Measurements from ENCODE around the gene GCNA. TPM values are rescaled to one million over a fixed set of nuclear protein-coding genes. Genes with fewer than 3 reads are reported as not detected.

Gene GCNA
- polyA plus RNA-seq (0.46 to 1.2 TPM (median 1.0 TPM) in 3 replicates), polyA minus RNA-seq (0.92 to 2.2 TPM in 2 of 3 replicates, not detected in the other)
- 6.2 TPM for polyA plus RNA-seq (2011; ENCODE audit: low read depth)
- 0.14 and 0.23 TPM in 2 replicates for polyA plus RNA-seq (2011; cell fraction: cytosol; rRNA removed)
- polyA plus RNA-seq (2011; cell fraction: nucleus; rRNA removed), result 3.7 and 4.7 TPM in 2 replicates
- 0.29 and 3.1 TPM in 2 replicates for polyA plus RNA-seq (2012; ENCODE audit: low replicate concordance)
- not detected for polyA minus RNA-seq (2011; cell fraction: cytosol; rRNA and poly(A)+ RNA removed)
- 0.63 and 2.2 TPM in 2 replicates for polyA minus RNA-seq (2011; cell fraction: nucleus; rRNA and poly(A)+ RNA removed)

- dilution Hi-C loops (cut with MboI; ENCODE audit: extremely low pct_ligation_motif_present, low sequenced_read_pairs), result no loop called here
These were observed at the start of gene GCNA for GRCh38 chrX:71578253-71579135. GCNA (plus strand) TSS chrX:71578437; CDS start chrX:71580822, 2,385 bp downstream.

GRCh38 chrX:71532078-71532752 is 46.0 kb upstream of the GCNA start:
- Histone ChIP-seq H3K9me1 (ENCODE audit: control insufficient read depth, extremely low read depth, insufficient read depth, low read length) (no peaks in the 10 kb centered on the region), H3K9ac (ENCODE audit: control insufficient read depth, extremely low read depth, insufficient read depth, low read length) (peak overlapping the region; percentile 95), H3K4me3 (ENCODE audit: control insufficient read depth in 2 of 3, extremely low read depth in 1 of 3, insufficient read depth in 2 of 3, low read depth in 1 of 3, low read length in 3 of 3) (peak overlapping the region; percentile 16 to 80 (median 64)), H4K20me1 (ENCODE audit: control insufficient read depth, extremely low read depth, insufficient read depth, low read length) (peaks cover 3% of the 10 kb centered on the region), H3K9me3 (ENCODE audit: control insufficient read depth, low read depth, low read length) (no peaks in the 10 kb centered on the region), H3K4me1 (ENCODE audit: control insufficient read depth, extremely low read depth, insufficient read depth, low read length) (no peaks in the 10 kb centered on the region), H3K27ac (ENCODE audit: control insufficient read depth, insufficient read depth, low read length) (peak overlapping the region; percentile 88), H3K79me2 (ENCODE audit: control insufficient read depth, insufficient read depth, low read length) (peaks cover 43% of the 10 kb centered on the region), H3K36me3 (ENCODE audit: control insufficient read depth in 2 of 2, extremely low read depth in 1 of 2, insufficient read depth in 2 of 2, low read length in 2 of 2) (no peaks in the 10 kb centered on the region), H2AFZ (ENCODE audit: control insufficient read depth, low read length) (peak overlapping the region; percentile 45), H3K27me3 (ENCODE audit: control insufficient read depth, extremely low read depth, insufficient read depth, low read length) (no peaks in the 10 kb centered on the region), H3K4me2 (ENCODE audit: control insufficient read depth, extremely low read depth, insufficient read depth, low read depth, low read length) (peak overlapping the region; percentile 47)
- peak; percentile 55 for FAIRE-seq
- dilution Hi-C loops (cut with MboI; ENCODE audit: extremely low pct_ligation_motif_present, low sequenced_read_pairs), result no loop called here
- TF ChIP-seq CTCF (optimal IDR thresholded peaks at IDR 0.05 in 1 of 3, IDR thresholded peaks at IDR 0.05 in 1 of 3, conservative IDR thresholded peaks at IDR 0.05 in 1 of 3; ENCODE audit: extremely low read depth in 1 of 3, insufficient read depth in 2 of 3, low read length in 3 of 3), result no peak
- no peak for TF ChIP-seq EZH2 (IDR thresholded peaks at IDR 0.05; ENCODE audit: low read length)
- DNase-seq (ENCODE audit: low read depth, low spot score), result no peak

More at GRCh38 chrX:71578253-71579135, at the start of gene GCNA:
- Histone ChIP-seq H3K4me3 (ENCODE audit: control insufficient read depth in 2 of 3, extremely low read depth in 1 of 3, insufficient read depth in 2 of 3, low read depth in 1 of 3, low read length in 3 of 3) (no peak within 1 kb of the TSS), H3K4me2 (ENCODE audit: control insufficient read depth, extremely low read depth, insufficient read depth, low read depth, low read length) (no peak within 1 kb of the TSS), H3K9me1 (ENCODE audit: control insufficient read depth, extremely low read depth, insufficient read depth, low read length) (no peaks in the 10 kb centered on the region), H3K4me1 (ENCODE audit: control insufficient read depth, extremely low read depth, insufficient read depth, low read length) (no peaks in the 10 kb centered on the region), H3K27ac (ENCODE audit: control insufficient read depth, insufficient read depth, low read length) (no peak within 1 kb of the TSS), H3K9me3 (ENCODE audit: control insufficient read depth, low read depth, low read length) (no peaks in the 10 kb centered on the region), H4K20me1 (ENCODE audit: control insufficient read depth, extremely low read depth, insufficient read depth, low read length) (no peaks in the 10 kb centered on the region), H3K9ac (ENCODE audit: control insufficient read depth, extremely low read depth, insufficient read depth, low read length) (no peak within 1 kb of the TSS), H3K27me3 (ENCODE audit: control insufficient read depth, extremely low read depth, insufficient read depth, low read length) (no peaks in the 10 kb centered on the region), H3K36me3 (ENCODE audit: control insufficient read depth in 2 of 2, extremely low read depth in 1 of 2, insufficient read depth in 2 of 2, low read length in 2 of 2) (peaks cover 0 to 1% of the 10 kb centered on the region in 2 experiments), H2AFZ (ENCODE audit: control insufficient read depth, low read length) (no peak within 1 kb of the TSS), H3K79me2 (ENCODE audit: control insufficient read depth, insufficient read depth, low read length) (no peaks in the 10 kb centered on the region)
- TF ChIP-seq EZH2 (IDR thresholded peaks at IDR 0.05; ENCODE audit: low read length), result no peak
- TF ChIP-seq CTCF (optimal IDR thresholded peaks at IDR 0.05 in 1 of 3, IDR thresholded peaks at IDR 0.05 in 1 of 3, conservative IDR thresholded peaks at IDR 0.05 in 1 of 3; ENCODE audit: extremely low read depth in 1 of 3, insufficient read depth in 2 of 3, low read length in 3 of 3), result no peak
- DNase-seq (ENCODE audit: low read depth, low spot score), result no peak
- FAIRE-seq, result no peak

Data from keratinocyte (primary cell).